Osteoblast (primary cell): Measurements from ENCODE around the gene TPGS1. TPM values are rescaled to one million over a fixed set of nuclear protein-coding genes. Genes with fewer than 3 reads are reported as not detected.

Experiments used
- DNase-seq: peaks from one replicate; pipeline ENCODE4 v3.0.0; 2011; ENCODE audit warnings: low spot score, mixed read lengths; ENCODE audit not compliant: insufficient read length; ENCODE audit errors: missing footprints
- H2AFZ ChIP-seq: 2 replicates; pipeline ENCODE4 v1.6.0; 2011; ENCODE audit warnings: mild to moderate bottlenecking, low read length
- H3K27ac ChIP-seq: 2 replicates; pipeline ENCODE4 v1.5.1; 2011; ENCODE audit warnings: mild to moderate bottlenecking, low read depth, low read length, moderate library complexity
- H3K27me3 ChIP-seq: 2 replicates; pipeline ENCODE4 v1.6.0; 2012; ENCODE audit warnings: mild to moderate bottlenecking, control low read depth, inconsistent platforms, low read length, moderate library complexity; ENCODE audit not compliant: insufficient read depth
- H3K36me3 ChIP-seq: 2 replicates; pipeline ENCODE4 v1.5.1; 2011; ENCODE audit warnings: mild to moderate bottlenecking, low read length, control low read depth, moderate library complexity; ENCODE audit not compliant: insufficient read depth
- H3K4me1 ChIP-seq: 2 replicates; pipeline ENCODE4 v1.5.1; 2011; ENCODE audit warnings: mild to moderate bottlenecking, low read length, control low read depth, moderate library complexity; ENCODE audit not compliant: insufficient read depth
- H3K4me2 ChIP-seq: 2 replicates; pipeline ENCODE4 v1.6.0; 2011; ENCODE audit warnings: mild to moderate bottlenecking, low read length; ENCODE audit not compliant: insufficient read depth
- H3K4me3 ChIP-seq: fragments of 200-600 bp; sonication (generic); 3 replicates; pipeline ENCODE4 v1.5.1; 2012; ENCODE audit warnings: mild to moderate bottlenecking, low read length, inconsistent platforms; ENCODE audit not compliant: insufficient read depth
- H3K79me2 ChIP-seq: 2 replicates; pipeline ENCODE4 v1.6.0; 2012; ENCODE audit warnings: mild to moderate bottlenecking, low read length, control low read depth, inconsistent platforms; ENCODE audit not compliant: insufficient read depth
- H3K9me3 ChIP-seq: 2 replicates; pipeline ENCODE4 v1.5.1; 2011; ENCODE audit warnings: low read depth, low read length, control low read depth
- H4K20me1 ChIP-seq: 2 replicates; pipeline ENCODE4 v1.6.0; 2012; ENCODE audit warnings: mild to moderate bottlenecking, low read length, control low read depth; ENCODE audit not compliant: insufficient read depth
- total RNA-seq: library from RNA; depleted of rRNA; stranded (reverse); fragments of >200 nt; gene quantifications from 2 replicates; pipeline ENCODE4 v1.2.3, GENCODE V29; 2012
- TF ChIP-seq, protein P1 (sequence below): IDR thresholded peaks from 2 replicates; pipeline ENCODE4 v1.5.1; 2011; ENCODE audit warnings: mild to moderate bottlenecking, low read depth, low read length, moderate library complexity; ENCODE audit errors: extremely low read depth

The TPGS1 gene
- total RNA-seq, 1 donor = 47.8 TPM

DNA sequence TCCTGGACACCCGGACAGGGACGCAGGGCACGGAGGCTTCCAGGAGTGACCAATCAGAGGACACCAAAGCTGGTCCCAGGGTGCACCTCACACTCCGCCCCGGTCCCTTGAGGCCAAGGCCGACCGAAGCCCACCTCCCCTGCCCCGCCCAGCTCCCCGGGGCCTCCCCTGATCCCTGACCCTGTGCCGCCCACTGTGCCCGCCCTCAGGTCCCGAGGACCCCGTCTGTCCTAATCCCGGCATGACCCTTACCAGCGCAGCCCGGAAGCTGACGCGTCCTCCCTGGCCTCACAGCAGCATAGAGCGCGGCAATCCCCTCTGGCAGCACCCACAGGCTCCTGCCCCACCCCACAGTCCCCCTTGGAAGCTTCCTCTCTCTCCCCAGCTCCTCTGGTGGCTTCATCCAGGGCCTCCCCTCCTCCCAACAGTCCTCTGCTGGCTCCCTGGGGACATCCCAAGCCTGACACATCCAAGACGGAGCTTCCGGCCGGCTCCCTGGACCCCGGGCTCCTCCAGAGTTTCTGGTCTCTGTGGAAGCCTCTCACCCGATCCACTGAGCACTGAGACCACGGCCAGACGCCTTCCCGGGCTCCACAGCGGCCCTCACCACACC lies 16.9 kb downstream of the TPGS1 start:
- Histone ChIP-seq H3K4me3 (peak overlapping the region; percentile 25), H3K9me3 (no peaks in the 10 kb centered on the region), H3K4me1 (peaks cover 3% of the 10 kb centered on the region), H3K27ac (no peak overlapping the region), H4K20me1 (no peaks in the 10 kb centered on the region), H3K36me3 (no peaks in the 10 kb centered on the region), H2AFZ (no peak overlapping the region), H3K27me3 (no peaks in the 10 kb centered on the region), H3K4me2 (peak overlapping the region; percentile 28), H3K79me2 (no peaks in the 10 kb centered on the region)
- DNase-seq = no peak
- TF ChIP-seq, protein P1, sequence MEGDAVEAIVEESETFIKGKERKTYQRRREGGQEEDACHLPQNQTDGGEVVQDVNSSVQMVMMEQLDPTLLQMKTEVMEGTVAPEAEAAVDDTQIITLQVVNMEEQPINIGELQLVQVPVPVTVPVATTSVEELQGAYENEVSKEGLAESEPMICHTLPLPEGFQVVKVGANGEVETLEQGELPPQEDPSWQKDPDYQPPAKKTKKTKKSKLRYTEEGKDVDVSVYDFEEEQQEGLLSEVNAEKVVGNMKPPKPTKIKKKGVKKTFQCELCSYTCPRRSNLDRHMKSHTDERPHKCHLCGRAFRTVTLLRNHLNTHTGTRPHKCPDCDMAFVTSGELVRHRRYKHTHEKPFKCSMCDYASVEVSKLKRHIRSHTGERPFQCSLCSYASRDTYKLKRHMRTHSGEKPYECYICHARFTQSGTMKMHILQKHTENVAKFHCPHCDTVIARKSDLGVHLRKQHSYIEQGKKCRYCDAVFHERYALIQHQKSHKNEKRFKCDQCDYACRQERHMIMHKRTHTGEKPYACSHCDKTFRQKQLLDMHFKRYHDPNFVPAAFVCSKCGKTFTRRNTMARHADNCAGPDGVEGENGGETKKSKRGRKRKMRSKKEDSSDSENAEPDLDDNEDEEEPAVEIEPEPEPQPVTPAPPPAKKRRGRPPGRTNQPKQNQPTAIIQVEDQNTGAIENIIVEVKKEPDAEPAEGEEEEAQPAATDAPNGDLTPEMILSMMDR = no peak

DNA sequence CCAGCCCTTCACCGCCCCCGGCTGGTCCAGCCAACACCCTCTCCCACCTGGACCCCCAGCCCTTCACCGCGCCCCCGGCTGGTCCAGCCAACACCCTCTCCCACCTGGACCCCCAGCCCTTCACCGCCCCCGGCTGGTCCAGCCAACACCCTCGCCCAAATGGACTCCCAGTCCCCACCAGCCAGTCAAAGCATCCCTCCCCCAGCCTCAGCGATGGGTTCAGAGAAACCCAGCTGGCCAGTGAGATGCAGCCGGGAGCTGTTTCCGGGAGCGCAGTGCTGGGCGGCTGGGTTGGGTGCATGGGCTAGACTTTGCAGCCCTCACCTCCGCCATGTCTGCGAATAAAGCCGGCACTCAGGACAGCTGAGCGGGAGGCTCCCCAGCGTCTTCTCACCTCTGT lies 17.7 kb downstream of the TPGS1 start:
- DNase-seq = no peak
- H3K36me3 ChIP-seq = no peaks in the 10 kb centered on the region
- H3K4me3 ChIP-seq = no peak overlapping the region
- no peaks in the 10 kb centered on the region for H4K20me1 ChIP-seq
- H3K4me2 ChIP-seq = no peak overlapping the region
- H3K27ac ChIP-seq = no peak overlapping the region
- no peak overlapping the region for H2AFZ ChIP-seq
- H3K4me1 ChIP-seq = peaks cover 3% of the 10 kb centered on the region
- TF ChIP-seq, protein P1 = no peak
- H3K27me3 ChIP-seq = no peaks in the 10 kb centered on the region
- H3K79me2 ChIP-seq = no peaks in the 10 kb centered on the region
- H3K9me3 ChIP-seq = no peaks in the 10 kb centered on the region

DNA sequence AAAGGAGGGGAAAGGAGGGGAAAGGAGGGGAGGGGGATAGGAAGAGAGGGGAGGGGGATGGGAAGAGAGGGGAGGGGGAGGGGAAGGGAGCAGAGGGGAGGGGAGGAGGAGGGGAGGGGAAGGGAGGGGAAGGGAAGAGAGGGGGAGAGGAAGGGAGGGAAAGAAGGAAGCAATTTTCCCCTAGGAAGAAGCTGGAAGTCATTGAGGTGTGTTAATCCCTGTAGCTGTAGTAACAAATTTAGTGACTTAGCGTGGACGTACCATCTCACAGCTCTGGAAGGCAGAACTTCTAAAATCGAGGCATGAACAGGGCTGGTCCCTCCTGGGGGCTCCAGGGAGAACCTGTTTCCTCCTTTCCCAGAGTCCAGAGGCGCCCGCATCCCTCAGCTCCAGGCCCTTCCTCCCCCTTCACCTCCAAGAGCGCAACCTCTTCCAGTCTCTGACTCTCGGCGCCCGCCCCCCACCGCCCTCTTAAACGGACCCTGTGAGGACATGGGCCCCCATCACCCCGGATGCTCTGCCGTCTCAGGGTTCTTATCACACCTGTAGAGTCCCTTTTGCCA lies 18.6 kb downstream of the TPGS1 start:
- Histone ChIP-seq H3K9me3 (no peaks in the 10 kb centered on the region), H3K4me3 (no peak overlapping the region), H3K36me3 (no peaks in the 10 kb centered on the region), H3K27ac (no peak overlapping the region), H4K20me1 (no peaks in the 10 kb centered on the region), H3K4me2 (no peak overlapping the region), H3K27me3 (no peaks in the 10 kb centered on the region), H2AFZ (no peak overlapping the region), H3K79me2 (no peaks in the 10 kb centered on the region), H3K4me1 (peaks cover 3% of the 10 kb centered on the region)
- TF ChIP-seq, protein P1 = no peak
- DNase-seq = no peak

DNA sequence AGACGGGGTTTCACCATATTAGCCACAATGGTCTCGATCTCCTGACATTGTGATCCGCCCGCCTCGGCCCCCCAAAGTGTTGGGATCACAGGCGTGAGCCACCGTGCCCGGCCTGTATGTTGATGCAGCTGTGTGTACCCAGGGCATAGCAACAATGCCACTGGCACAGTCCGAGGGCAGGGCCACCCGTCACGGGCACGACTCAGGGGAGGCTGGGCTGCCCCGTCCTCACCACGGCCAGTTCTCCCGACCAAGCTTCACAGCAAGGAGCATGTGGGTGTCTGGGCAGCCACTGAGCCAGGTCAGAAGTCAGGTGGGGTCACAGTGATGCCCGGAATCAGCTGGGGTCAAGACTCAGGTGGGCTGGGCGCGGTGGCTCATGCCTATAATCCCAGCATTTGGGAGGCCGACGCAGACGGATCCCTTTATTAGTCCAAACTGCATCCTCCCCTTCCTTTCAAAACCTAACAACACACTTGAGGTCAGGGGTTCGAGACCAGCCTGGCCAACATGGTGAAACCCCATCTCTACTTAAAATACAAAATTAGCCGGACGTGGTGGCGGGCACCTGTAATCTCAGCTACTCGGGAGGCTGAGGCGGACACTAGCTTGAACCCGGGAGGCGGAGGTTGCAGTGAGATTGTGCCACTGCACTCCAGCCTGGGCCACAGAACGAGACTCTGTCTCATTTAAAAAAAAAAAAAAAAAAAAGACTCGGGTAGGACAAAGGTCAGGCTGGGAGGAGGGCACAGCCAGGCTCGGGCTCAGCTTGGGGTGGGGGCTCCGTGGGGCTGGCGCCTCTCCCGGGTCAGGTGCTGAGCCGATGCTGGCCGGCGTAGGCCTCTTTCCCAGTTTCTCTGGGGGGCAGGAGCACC lies 23.1 kb downstream of the TPGS1 start:
- Histone ChIP-seq H3K4me1 (peaks cover 10% of the 10 kb centered on the region), H4K20me1 (peaks cover 27% of the 10 kb centered on the region), H3K4me2 (peak overlapping the region; percentile 86), H3K27me3 (no peaks in the 10 kb centered on the region), H3K79me2 (peaks cover 36% of the 10 kb centered on the region), H2AFZ (peak overlapping the region; percentile 80), H3K9me3 (no peaks in the 10 kb centered on the region), H3K27ac (peak overlapping the region; percentile 48), H3K36me3 (no peaks in the 10 kb centered on the region), H3K4me3 (peak overlapping the region; percentile 89)
- TF ChIP-seq, protein P1 = no peak
- no peak for DNase-seq
